Astrocyte (in vitro differentiated cells and primary cell): ENCODE results near the gene STRN4.

Experiments used
- CTCF ChIP-seq: IDR thresholded peaks from 2 replicates; pipeline ENCODE4 v1.5.1; 2011; ENCODE audit warnings: low read depth, mild to moderate bottlenecking, inconsistent platforms, low read length, moderate library complexity; ENCODE audit not compliant: insufficient read depth
- EZH2 ChIP-seq: IDR thresholded peaks from 2 replicates; pipeline ENCODE4 v1.6.1; 2012; ENCODE audit warnings: mild to moderate bottlenecking, low read length, inconsistent platforms; ENCODE audit not compliant: insufficient read depth

GRCh38 chr19:46787040-46787330 lies 40.7 kb upstream of the STRN4 start:
- TF ChIP-seq CTCF (no peak), EZH2 (no peak)
